A549 (cell line): ENCODE measurements around the gene TMEM161A. TPM values are rescaled to one million over a fixed set of nuclear protein-coding genes. Genes with fewer than 3 reads are reported as not detected.

ENCODE experiments used
- ATAC-seq, 2 experiments: fragments of 200-7000 bp in 1 of 2; fragments of >200 bp in 1 of 2; cut with Nextera tagmentation in 1 of 2; cut with Tn5 transposase in 1 of 2; 3 replicates each; pipeline versions ENCODE4 v1.8.0 to v1.9.1; 2018 to 2020; ENCODE audit warnings: mild to moderate bottlenecking in 1 of 2, moderate library complexity in 1 of 2
- CTCF ChIA-PET: fragments of 300-600 bp; sonication (Branson Sonifier 250); formaldehyde crosslinking; extraction: SDS; loops from one replicate; lab custom pipeline; 2021; ENCODE audit warnings: antibody characterized with exemption, inconsistent platforms; lab: Yijun Ruan, JAX
- POLR2A ChIA-PET: fragments of 350-600 bp; formaldehyde crosslinking; extraction: SDS; loops from one replicate; lab custom pipeline; 2021; ENCODE audit warnings: antibody characterized with exemption, inconsistent platforms; lab: Yijun Ruan, JAX
- DNase-seq, 2 experiments: peaks; one replicate each; pipeline versions ENCODE4 v3.0.0 to v3.0.0-alpha.2; 2011 to 2016; ENCODE audit warnings: low read depth in 1 of 2, low spot score in 1 of 2
- FAIRE-seq: peaks from 2 replicates; lab custom pipeline; 2011; peaks lifted over from hg19 to GRCh38; lab: Jason Lieb, UNC
- H3K27ac ChIP-seq, 2 experiments: fragments of >200 bp; sonication (Bioruptor Twin); formaldehyde crosslinking; 3 replicates each; pipeline ENCODE4 v1.5.1; 2016 to 2017
- H3K4me1 ChIP-seq: fragments of >200 bp; sonication (Bioruptor Twin); formaldehyde crosslinking; 3 replicates; pipeline ENCODE4 v1.6.1; 2016
- H3K4me2 ChIP-seq: fragments of >200 bp; sonication (Bioruptor Twin); formaldehyde crosslinking; 3 replicates; pipeline ENCODE4 v1.6.1; 2016
- H3K4me3 ChIP-seq: fragments of >200 bp; sonication (Bioruptor Twin); formaldehyde crosslinking; 3 replicates; pipeline ENCODE4 v1.5.1; 2016
- H3K9me3 ChIP-seq: fragments of >200 bp; sonication (Bioruptor Twin); formaldehyde crosslinking; 3 replicates; pipeline ENCODE4 v1.6.1; 2016
- CEBPB ChIP-seq, 2 experiments: fragments of >200 bp in 1 of 2; sonication (Bioruptor Twin) in 1 of 2; formaldehyde crosslinking in 1 of 2; IDR thresholded peaks; 2 replicates each; pipeline ENCODE4 v1.6.1; 2012 to 2016
- CHD4 ChIP-seq: fragments of 200-600 bp; sonication (generic); IDR thresholded peaks from 2 replicates; pipeline ENCODE4 v1.6.1; 2016; ENCODE audit warnings: antibody characterized with exemption, mild to moderate bottlenecking, borderline replicate concordance
- EP300 ChIP-seq, 2 experiments: fragments of >200 bp; sonication (Bioruptor Twin); formaldehyde crosslinking; IDR thresholded peaks; 2 replicates in 1 of 2; 3 replicates in 1 of 2; pipeline ENCODE4 v1.6.1; 2016 to 2017
- FOSB ChIP-seq: fragments of 250-450 bp; sonication (Bioruptor Pico); IDR thresholded peaks from 2 replicates; pipeline ENCODE4 v1.5.0; 2020; ENCODE audit warnings: mild to moderate bottlenecking, moderate library complexity
- FOSL2 ChIP-seq, 2 experiments: fragments of 450-650 bp in 1 of 2; fragments of >200 bp in 1 of 2; sonication (Bioruptor Twin) in 1 of 2; formaldehyde crosslinking; IDR thresholded peaks; 2 replicates each; pipeline versions ENCODE4 v1.5.0 to v1.6.1; 2016 to 2020; ENCODE audit warnings: mild to moderate bottlenecking in 1 of 2, moderate library complexity in 1 of 2
- HDAC2 ChIP-seq: fragments of 200-600 bp; sonication (generic); IDR thresholded peaks from 2 replicates; pipeline ENCODE4 v1.6.1; 2016
- HOXB13 ChIP-seq: fragments of 250-450 bp; sonication (Bioruptor Pico); IDR thresholded peaks from 2 replicates; pipeline ENCODE4 v1.5.0; 2020; ENCODE audit warnings: low read depth, mild to moderate bottlenecking, moderate library complexity
- HOXB5 ChIP-seq: fragments of 250-450 bp; sonication (Bioruptor Pico); IDR thresholded peaks from 2 replicates; pipeline ENCODE4 v1.5.0; 2020; ENCODE audit warnings: mild to moderate bottlenecking, moderate library complexity
- MAFK ChIP-seq: fragments of 450-650 bp; IDR thresholded peaks from 2 replicates; pipeline ENCODE4 v1.6.1; 2014; ENCODE audit not compliant: partially characterized antibody
- MYC ChIP-seq: IDR thresholded peaks from 2 replicates; pipeline ENCODE4 v1.6.1; 2012; ENCODE audit warnings: mild to moderate bottlenecking, inconsistent platforms, low read length, improper control_type of control experiment, borderline replicate concordance
- NFE2L2 ChIP-seq: fragments of 150-350 bp; conservative IDR thresholded peaks from 2 replicates; pipeline ENCODE4 v1.6.1; 2014; ENCODE audit warnings: low read length
- NR3C1 ChIP-seq: fragments of >200 bp; sonication (Bioruptor Twin); formaldehyde crosslinking; IDR thresholded peaks from 3 replicates; pipeline ENCODE4 v1.6.1; 2017
- RARB ChIP-seq: fragments of 250-450 bp; sonication (Bioruptor Pico); IDR thresholded peaks from 2 replicates; pipeline ENCODE4 v1.8.0; 2021; ENCODE audit warnings: mild to moderate bottlenecking, moderate library complexity
- RCOR1 ChIP-seq: fragments of 150-350 bp; IDR thresholded peaks from 2 replicates; pipeline ENCODE4 v1.6.1; 2014; ENCODE audit warnings: antibody characterized with exemption, low read length, low read depth
- SREBF2 ChIP-seq: fragments of 450-650 bp; IDR thresholded peaks from 2 replicates; pipeline ENCODE4 v1.6.1; 2014; ENCODE audit warnings: mild to moderate bottlenecking, moderate library complexity
- TFCP2L1 ChIP-seq: fragments of 250-450 bp; sonication (Bioruptor Pico); IDR thresholded peaks from 2 replicates; pipeline ENCODE4 v1.5.0; 2021; ENCODE audit warnings: mild to moderate bottlenecking
- ZNF302 ChIP-seq: fragments of 250-450 bp; sonication (Bioruptor Pico); IDR thresholded peaks from 2 replicates; pipeline ENCODE4 v1.9.0; 2021; ENCODE audit warnings: inconsistent platforms, mild to moderate bottlenecking, moderate library complexity
- WGBS: methylation state at CpG from one replicate; pipeline ENCODE4 v1.1.6; 2017; ENCODE audit errors: missing lambda C conversion rate; 5-methylcytosine and 5-hydroxymethylcytosine counted together
- polyA plus RNA-seq, 4 experiments: library from polyadenylated mRNA; depleted of rRNA in 3 of 4; stranded (reverse); fragments of >200 nt; fragmentation: RNase III in 1 of 4; extraction: RNeasy Plus Mini Kit Qiagen cat#74134 plus additional on column Dnase treatment in 1 of 4; gene quantifications; 2 replicates in 3 of 4; 3 replicates in 1 of 4; pipeline ENCODE4 v1.2.3, GENCODE V29; 2011 to 2017
- TF ChIP-seq, protein P1 (sequence below): IDR thresholded peaks from 2 replicates; pipeline ENCODE4 v1.6.1; 2012
- TF ChIP-seq, protein P2 (sequence below): fragments of 450-650 bp; IDR thresholded peaks from 2 replicates; pipeline ENCODE4 v1.6.1; 2014; ENCODE audit warnings: antibody characterized with exemption
- TF ChIP-seq, protein P3 (sequence below): fragments of >200 bp; sonication (Bioruptor Twin); formaldehyde crosslinking; IDR thresholded peaks from 3 replicates; pipeline ENCODE4 v1.6.1; 2016
- TF ChIP-seq, protein P4 (sequence below): fragments of 150-350 bp; IDR thresholded peaks from 2 replicates; pipeline ENCODE4 v1.6.1; 2014; ENCODE audit warnings: low read depth, mild to moderate bottlenecking, low read length

TMEM161A gene
- polyA plus RNA-seq, 2 of the 4 experiments (the other 2 are of a cell fraction) = 19.3 to 22.1 TPM

DNA sequence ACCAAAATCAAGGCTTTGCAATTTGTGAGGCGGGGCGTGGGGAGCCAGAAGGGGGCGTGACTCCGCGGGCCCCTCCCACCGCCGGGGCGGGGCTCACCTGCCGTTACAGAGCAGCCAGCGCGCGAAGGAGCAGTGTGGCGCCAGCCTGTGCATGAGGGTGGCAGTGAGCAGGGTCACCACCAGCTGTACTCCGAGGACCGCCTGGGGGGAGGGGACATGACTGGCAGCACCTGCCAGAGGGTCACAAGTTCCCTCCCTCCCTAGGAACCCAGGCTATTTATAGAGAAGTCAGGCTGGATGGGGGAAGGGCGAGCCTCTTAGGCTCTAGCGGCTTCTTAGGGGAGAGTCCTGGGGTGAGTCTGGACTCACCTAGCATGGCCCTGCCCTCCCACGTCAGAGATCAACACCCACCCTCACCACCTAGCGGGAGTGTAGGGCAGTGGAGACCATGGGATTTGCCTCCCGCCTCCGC lies 3.6 kb downstream of the TMEM161A start:
- WGBS = 76% methylated on average over 10 of the region's 21 CpGs
- Histone ChIP-seq H3K9me3 (peaks cover 7% of the 10 kb centered on the region; the same call in 2 of the 3 replicates), H3K4me2 (no peak overlapping the region), H3K4me1 (0 out of 3 replicates have a peak, but pooled peaks cover 7% of the 10 kb centered on the region), H3K27ac (no peak overlapping the region), H3K4me3 (no peak overlapping the region)
- POLR2A ChIA-PET = interaction anchor here (0.6 kb wide), 1 partner anchor 66 kb away, joined by 3 read pairs; no protein-coding TSS in a partner anchor
- ATAC-seq (no peak), DNase-seq (no peak), FAIRE-seq (no peak)
- TF ChIP-seq HOXB5 (CRISPR knock-in tag) (no peak), EP300 (IDR thresholded peaks at IDR 0.05) (no peak)
- CTCF ChIA-PET = no interaction called here

DNA sequence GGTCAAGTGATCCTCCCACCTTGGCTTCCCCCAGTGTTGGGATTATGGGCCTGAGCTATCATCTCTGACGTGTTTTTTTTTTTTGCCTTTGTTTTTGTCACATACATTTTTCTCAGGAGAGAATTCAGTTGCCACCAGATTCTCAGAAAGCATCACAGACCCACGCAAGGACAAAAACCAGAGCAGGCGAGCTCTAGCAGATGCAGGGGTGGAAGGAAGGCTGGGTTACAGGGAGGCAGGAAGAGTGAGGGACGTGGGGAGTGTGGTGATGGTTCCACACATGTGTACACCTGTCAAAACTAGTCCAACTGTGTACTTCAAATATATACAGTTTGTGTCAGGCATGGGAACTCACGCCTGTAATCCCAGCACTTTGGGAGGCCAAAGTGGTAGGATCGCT lies 4.3 kb downstream of the TMEM161A start:
- Histone ChIP-seq H3K4me2 (no peak overlapping the region), H3K4me3 (no peak overlapping the region), H3K9me3 (peaks cover 7% of the 10 kb centered on the region; the same call in 2 of the 3 replicates), H3K4me1 (0 out of 3 replicates have a peak, but pooled peaks cover 7% of the 10 kb centered on the region), H3K27ac (no peak overlapping the region)
- 92% methylated on average over 6 of the region's 6 CpGs for WGBS
- ATAC-seq (no peak), FAIRE-seq (no peak), DNase-seq (no peak)
- CTCF ChIA-PET = interaction anchor here (0.7 to 1.5 kb wide), 3 partner anchors 12 to 244 kb away, joined by 3 read pairs; no protein-coding TSS in a partner anchor
- TF ChIP-seq FOSB (CRISPR knock-in tag) (no peak), CHD4 (no peak), CEBPB (IDR thresholded peaks at IDR 0.05) (no peak), HOXB13 (CRISPR knock-in tag) (no peak), SREBF2 (no peak), HDAC2 (no peak), NFE2L2 (no peak), MYC (no peak)
- TF ChIP-seq, protein P1, sequence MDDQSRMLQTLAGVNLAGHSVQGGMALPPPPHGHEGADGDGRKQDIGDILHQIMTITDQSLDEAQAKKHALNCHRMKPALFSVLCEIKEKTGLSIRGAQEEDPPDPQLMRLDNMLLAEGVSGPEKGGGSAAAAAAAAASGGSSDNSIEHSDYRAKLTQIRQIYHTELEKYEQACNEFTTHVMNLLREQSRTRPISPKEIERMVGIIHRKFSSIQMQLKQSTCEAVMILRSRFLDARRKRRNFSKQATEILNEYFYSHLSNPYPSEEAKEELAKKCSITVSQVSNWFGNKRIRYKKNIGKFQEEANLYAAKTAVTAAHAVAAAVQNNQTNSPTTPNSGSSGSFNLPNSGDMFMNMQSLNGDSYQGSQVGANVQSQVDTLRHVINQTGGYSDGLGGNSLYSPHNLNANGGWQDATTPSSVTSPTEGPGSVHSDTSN = no peak
- TF ChIP-seq, protein P2, sequence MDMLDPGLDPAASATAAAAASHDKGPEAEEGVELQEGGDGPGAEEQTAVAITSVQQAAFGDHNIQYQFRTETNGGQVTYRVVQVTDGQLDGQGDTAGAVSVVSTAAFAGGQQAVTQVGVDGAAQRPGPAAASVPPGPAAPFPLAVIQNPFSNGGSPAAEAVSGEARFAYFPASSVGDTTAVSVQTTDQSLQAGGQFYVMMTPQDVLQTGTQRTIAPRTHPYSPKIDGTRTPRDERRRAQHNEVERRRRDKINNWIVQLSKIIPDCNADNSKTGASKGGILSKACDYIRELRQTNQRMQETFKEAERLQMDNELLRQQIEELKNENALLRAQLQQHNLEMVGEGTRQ = no peak
- POLR2A ChIA-PET = no interaction called here

DNA sequence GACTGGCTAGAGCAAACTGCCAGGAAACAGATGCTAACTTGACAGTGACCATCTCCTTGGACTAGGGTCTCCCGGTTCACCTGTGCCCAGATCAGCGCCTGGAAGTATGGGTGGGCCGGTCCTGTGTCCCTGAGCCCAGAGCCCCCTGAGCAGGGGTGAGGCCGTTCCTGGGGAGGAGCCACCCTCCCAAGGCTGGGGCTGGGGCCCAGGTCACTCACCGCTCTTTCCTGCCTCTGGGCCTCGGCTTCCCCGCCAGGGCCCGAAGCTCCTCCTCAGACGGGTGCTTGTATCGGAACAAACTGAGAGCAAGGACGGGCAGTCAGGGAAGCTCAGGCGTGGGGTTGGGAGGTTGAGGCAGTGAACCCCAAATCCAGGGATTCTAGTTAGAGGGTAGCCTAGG lies 5.4 kb downstream of the TMEM161A start:
- no peak for DNase-seq
- ChIA-PET CTCF (interaction anchor here (1.5 kb wide), 1 partner anchor 13 kb away, joined by 3 read pairs; no protein-coding TSS in a partner anchor), POLR2A (no interaction called here)
- Histone ChIP-seq H3K4me3 (no peak overlapping the region), H3K4me2 (no peak overlapping the region), H3K9me3 (peaks cover 7% of the 10 kb centered on the region; the same call in 2 of the 3 replicates), H3K27ac (no peak overlapping the region), H3K4me1 (0 out of 3 replicates have a peak, but pooled peaks cover 7% of the 10 kb centered on the region)
- TF ChIP-seq CEBPB (IDR thresholded peaks at IDR 0.05) (no peak), EP300 (IDR thresholded peaks at IDR 0.05) (no peak), RCOR1 (no peak), FOSL2 (IDR thresholded peaks at IDR 0.05) (no peak), FOSL2 (CRISPR knock-in tag; IDR thresholded peaks at IDR 0.05) (no peak), MAFK (no peak), NR3C1 (no peak), RARB (no peak), ZNF302 (CRISPR knock-in tag) (no peak), TFCP2L1 (CRISPR knock-in tag) (no peak)
- TF ChIP-seq, protein P3, sequence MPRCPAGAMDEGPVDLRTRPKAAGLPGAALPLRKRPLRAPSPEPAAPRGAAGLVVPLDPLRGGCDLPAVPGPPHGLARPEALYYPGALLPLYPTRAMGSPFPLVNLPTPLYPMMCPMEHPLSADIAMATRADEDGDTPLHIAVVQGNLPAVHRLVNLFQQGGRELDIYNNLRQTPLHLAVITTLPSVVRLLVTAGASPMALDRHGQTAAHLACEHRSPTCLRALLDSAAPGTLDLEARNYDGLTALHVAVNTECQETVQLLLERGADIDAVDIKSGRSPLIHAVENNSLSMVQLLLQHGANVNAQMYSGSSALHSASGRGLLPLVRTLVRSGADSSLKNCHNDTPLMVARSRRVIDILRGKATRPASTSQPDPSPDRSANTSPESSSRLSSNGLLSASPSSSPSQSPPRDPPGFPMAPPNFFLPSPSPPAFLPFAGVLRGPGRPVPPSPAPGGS = no peak
- TF ChIP-seq, protein P4, sequence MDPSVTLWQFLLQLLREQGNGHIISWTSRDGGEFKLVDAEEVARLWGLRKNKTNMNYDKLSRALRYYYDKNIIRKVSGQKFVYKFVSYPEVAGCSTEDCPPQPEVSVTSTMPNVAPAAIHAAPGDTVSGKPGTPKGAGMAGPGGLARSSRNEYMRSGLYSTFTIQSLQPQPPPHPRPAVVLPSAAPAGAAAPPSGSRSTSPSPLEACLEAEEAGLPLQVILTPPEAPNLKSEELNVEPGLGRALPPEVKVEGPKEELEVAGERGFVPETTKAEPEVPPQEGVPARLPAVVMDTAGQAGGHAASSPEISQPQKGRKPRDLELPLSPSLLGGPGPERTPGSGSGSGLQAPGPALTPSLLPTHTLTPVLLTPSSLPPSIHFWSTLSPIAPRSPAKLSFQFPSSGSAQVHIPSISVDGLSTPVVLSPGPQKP = no peak
- ATAC-seq = no peak
- 95% methylated on average over 6 of the region's 12 CpGs for WGBS
- FAIRE-seq = no peak
